HepG2 (cell line): ENCODE measurements around the gene SIVA1. TPM values are rescaled to one million over a fixed set of nuclear protein-coding genes. Genes with fewer than 3 reads are reported as not detected.

Source experiments
- FIP1L1 ChIP-seq: fragments of 200-400 bp; formaldehyde crosslinking; IDR thresholded peaks from 2 replicates; pipeline ENCODE4 v1.6.1; 2018; ENCODE audit warnings: low read depth, mild to moderate bottlenecking, low read length, moderate library complexity, borderline replicate concordance; ENCODE audit not compliant: insufficient read depth
- HNRNPLL ChIP-seq: fragments of 200-400 bp; formaldehyde crosslinking; IDR thresholded peaks from 2 replicates; pipeline ENCODE4 v1.6.1; 2017; ENCODE audit warnings: mild to moderate bottlenecking, low read depth, low read length; ENCODE audit not compliant: poor library complexity, severe bottlenecking
- NFAT5 ChIP-seq: sonication (generic); formaldehyde crosslinking; IDR thresholded peaks from 2 replicates; pipeline ENCODE4 v1.4.0; 2020; ENCODE audit warnings: missing genetic modification reagents
- REXO4 ChIP-seq: sonication (generic); formaldehyde crosslinking; IDR thresholded peaks from 2 replicates; pipeline ENCODE4 v1.8.0; 2022; ENCODE audit warnings: missing genetic modification reagents, mild to moderate bottlenecking, borderline replicate concordance
- SCMH1 ChIP-seq: sonication (generic); formaldehyde crosslinking; IDR thresholded peaks from 2 replicates; pipeline ENCODE4 v1.9.0; 2021; ENCODE audit warnings: missing genetic modification reagents, mild to moderate bottlenecking, borderline replicate concordance
- SKIL ChIP-seq: sonication (generic); formaldehyde crosslinking; IDR thresholded peaks from 2 replicates; pipeline ENCODE4 v1.8.0; 2022; ENCODE audit warnings: missing genetic modification reagents, mild to moderate bottlenecking, moderate library complexity, borderline replicate concordance
- TFDP2 ChIP-seq: sonication (generic); formaldehyde crosslinking; IDR thresholded peaks from 2 replicates; pipeline ENCODE4 v1.4.0; 2020; ENCODE audit warnings: missing genetic modification reagents
- ZFP36 ChIP-seq: fragments of 150-350 bp; IDR thresholded peaks from 2 replicates; pipeline ENCODE4 v1.6.1; 2018; ENCODE audit warnings: borderline replicate concordance, low read length, low read depth; ENCODE audit not compliant: partially characterized antibody
- ZMYM2 ChIP-seq: sonication (generic); formaldehyde crosslinking; IDR thresholded peaks from 2 replicates; pipeline ENCODE4 v1.8.0; 2022; ENCODE audit warnings: mild to moderate bottlenecking, missing genetic modification reagents
- ZNF230 ChIP-seq: sonication (generic); formaldehyde crosslinking; IDR thresholded peaks from 2 replicates; pipeline ENCODE4 v1.4.0; 2020; ENCODE audit warnings: mild to moderate bottlenecking, missing genetic modification reagents
- ZNF556 ChIP-seq: sonication (generic); formaldehyde crosslinking; IDR thresholded peaks from 2 replicates; pipeline ENCODE4 v1.4.0; 2020; ENCODE audit warnings: mild to moderate bottlenecking, missing genetic modification reagents, borderline replicate concordance
- polyA plus RNA-seq, 8 experiments: library from polyadenylated mRNA; depleted of rRNA in 3 of 8; stranded (reverse) in 7 of 8; unstranded in 1 of 8; fragments of >200 nt; fragmentation: Illumina TruSeq in 4 of 8; extraction: Trizol in 4 of 8; gene quantifications; 2 replicates each; pipeline versions ENCODE4 v1.2.1 to v1.2.3, GENCODE V29; 2011 to 2016; ENCODE audit warnings: low read depth in 4 of 8, missing spikeins in 1 of 8, mixed read lengths in 1 of 8; ENCODE audit not compliant: insufficient read depth in 1 of 8
- total RNA-seq, 5 experiments: library from RNA; depleted of rRNA; stranded (reverse); fragments of >200 nt; fragmentation: Illumina TruSeq; extraction: Trizol; gene quantifications; 2 replicates each; pipeline ENCODE4 v1.2.3, GENCODE V29; 2016; ENCODE audit warnings: low read depth in 1 of 5
- TF ChIP-seq, protein P1 (sequence below), 2 experiments: sonication (generic) in 1 of 2; formaldehyde crosslinking in 1 of 2; IDR thresholded peaks; 2 replicates each; pipeline versions ENCODE4 v1.6.1 to v1.9.0; 2014 to 2022; ENCODE audit warnings: antibody characterized with exemption in 1 of 2, borderline replicate concordance in 1 of 2, inconsistent platforms in 1 of 2, low read depth in 1 of 2, missing genetic modification reagents in 1 of 2

Gene SIVA1
- total and polyA plus RNA-seq, 2 of the 13 experiments (the other 11 are each of a cell fraction or from before 2014, with no cell fraction given) = 123 to 186 TPM

DNA sequence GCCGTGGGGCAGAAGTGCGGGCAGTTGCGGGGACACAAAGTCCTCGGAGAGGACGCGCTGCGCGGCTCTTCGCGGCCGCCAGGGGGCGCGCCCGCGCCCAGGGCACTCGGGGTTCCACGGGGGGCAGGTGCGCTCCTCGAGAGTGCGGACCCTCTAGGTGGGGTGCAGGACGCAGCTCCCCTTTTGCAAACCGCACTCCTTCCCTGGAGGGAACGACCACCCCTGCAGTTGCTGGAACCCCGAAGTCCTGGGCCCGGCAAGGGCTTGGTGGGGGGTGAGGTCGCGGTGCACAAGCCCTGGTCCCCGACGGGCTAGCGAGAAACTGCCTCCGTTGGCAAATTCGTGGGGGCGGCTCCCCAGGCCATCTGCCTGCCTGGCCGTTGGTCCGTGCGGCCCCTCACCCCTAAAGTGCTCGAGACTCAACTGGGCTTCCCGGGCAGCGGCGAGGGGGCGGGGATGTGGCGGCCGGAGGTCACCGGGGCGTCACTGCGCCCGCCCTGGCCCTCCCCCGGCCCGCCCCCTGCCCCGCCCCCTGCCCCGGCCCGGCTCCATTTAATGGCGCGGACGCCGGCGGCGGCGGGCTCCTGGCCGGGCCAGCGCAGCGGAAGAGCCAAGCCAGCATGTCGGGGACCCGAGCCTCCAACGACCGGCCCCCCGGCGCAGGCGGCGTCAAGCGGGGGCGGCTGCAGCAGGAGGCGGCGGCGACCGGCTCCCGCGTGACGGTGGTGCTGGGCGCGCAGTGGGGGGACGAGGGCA is 29.1 kb upstream of the SIVA1 start, which contains the start of gene ADSS1 (continued):
- peak; percentile 45 for TF ChIP-seq TFDP2 (CRISPR knock-in tag)
- no peak for TF ChIP-seq SCMH1 (CRISPR knock-in tag)
- TF ChIP-seq SKIL (CRISPR knock-in tag) = no peak
- TF ChIP-seq ZNF230 (CRISPR knock-in tag) = peak; percentile 80; the same call in 1 of the 2 replicates
- TF ChIP-seq HNRNPLL = no peak
- no peak for TF ChIP-seq ZFP36
- peak; percentile 89 for TF ChIP-seq ZMYM2 (CRISPR knock-in tag)
- TF ChIP-seq REXO4 = no peak
- TF ChIP-seq NFAT5 (CRISPR knock-in tag) = no peak; the same call in 1 of the 2 replicates
- TF ChIP-seq FIP1L1 = no peak
- no peak; the same call in 1 of the 2 replicates for TF ChIP-seq ZNF556 (CRISPR knock-in tag)
- TF ChIP-seq, protein P1, sequence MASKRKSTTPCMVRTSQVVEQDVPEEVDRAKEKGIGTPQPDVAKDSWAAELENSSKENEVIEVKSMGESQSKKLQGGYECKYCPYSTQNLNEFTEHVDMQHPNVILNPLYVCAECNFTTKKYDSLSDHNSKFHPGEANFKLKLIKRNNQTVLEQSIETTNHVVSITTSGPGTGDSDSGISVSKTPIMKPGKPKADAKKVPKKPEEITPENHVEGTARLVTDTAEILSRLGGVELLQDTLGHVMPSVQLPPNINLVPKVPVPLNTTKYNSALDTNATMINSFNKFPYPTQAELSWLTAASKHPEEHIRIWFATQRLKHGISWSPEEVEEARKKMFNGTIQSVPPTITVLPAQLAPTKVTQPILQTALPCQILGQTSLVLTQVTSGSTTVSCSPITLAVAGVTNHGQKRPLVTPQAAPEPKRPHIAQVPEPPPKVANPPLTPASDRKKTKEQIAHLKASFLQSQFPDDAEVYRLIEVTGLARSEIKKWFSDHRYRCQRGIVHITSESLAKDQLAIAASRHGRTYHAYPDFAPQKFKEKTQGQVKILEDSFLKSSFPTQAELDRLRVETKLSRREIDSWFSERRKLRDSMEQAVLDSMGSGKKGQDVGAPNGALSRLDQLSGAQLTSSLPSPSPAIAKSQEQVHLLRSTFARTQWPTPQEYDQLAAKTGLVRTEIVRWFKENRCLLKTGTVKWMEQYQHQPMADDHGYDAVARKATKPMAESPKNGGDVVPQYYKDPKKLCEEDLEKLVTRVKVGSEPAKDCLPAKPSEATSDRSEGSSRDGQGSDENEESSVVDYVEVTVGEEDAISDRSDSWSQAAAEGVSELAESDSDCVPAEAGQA (IDR thresholded peaks at IDR 0.05; ENCODE audit: low read depth) = no peak
- TF ChIP-seq, protein P1 (CRISPR knock-in tag; IDR thresholded peaks at IDR 0.05; ENCODE audit: borderline replicate concordance) = 0 out of 2 replicates have a peak, but pooled peaks have one; percentile 56
